ENCODE data around the gene GKN2. TPM values are rescaled to one million over a fixed set of nuclear protein-coding genes. Genes with fewer than 3 reads are reported as not detected.
"Not testable (repeated sequence)": the region's sequence is repeated elsewhere in the genome, so short reads cannot be mapped to it uniquely, and the experiment has no call there.

The GKN2 gene
- total and polyA plus RNA-seq, 2 donors: not detected

GRCh38 chr2:68908392-68908970 is 44.2 kb downstream of the GKN2 start:
- H3K36me3 ChIP-seq (ENCODE audit: insufficient read depth): no peaks in the 10 kb centered on the region
- DNase-seq (ENCODE audit: extremely low spot score): no peak
- no peak overlapping the region for H3K27ac ChIP-seq (ENCODE audit: low read depth)
- H3K4me1 ChIP-seq (ENCODE audit: insufficient read depth): no peaks in the 10 kb centered on the region
- 47% methylated on average over 5 of the region's 5 CpGs for WGBS
- no peak overlapping the region for H3K4me3 ChIP-seq (ENCODE audit: low read depth, low read length)

GRCh38 chr2:68907920-68908253 is 44.8 kb downstream of the GKN2 start:
- DNase-seq (ENCODE audit: extremely low spot score): no peak
- H3K36me3 ChIP-seq (ENCODE audit: insufficient read depth): no peaks in the 10 kb centered on the region
- no peak overlapping the region for H3K4me3 ChIP-seq (ENCODE audit: low read depth, low read length)
- no peak overlapping the region for H3K27ac ChIP-seq (ENCODE audit: low read depth)
- 81% methylated on average over 4 of the region's 4 CpGs for WGBS
- H3K4me1 ChIP-seq (ENCODE audit: insufficient read depth): no peaks in the 10 kb centered on the region

- DNase-seq (ENCODE audit: extremely low spot score): no peak
- no peaks in the 10 kb centered on the region for H3K36me3 ChIP-seq (ENCODE audit: insufficient read depth)
- H3K4me3 ChIP-seq (ENCODE audit: low read depth, low read length): no peak overlapping the region
- 94% methylated on average over 5 of the region's 5 CpGs for WGBS
- no peaks in the 10 kb centered on the region for H3K4me1 ChIP-seq (ENCODE audit: insufficient read depth)
- H3K27ac ChIP-seq (ENCODE audit: low read depth): no peak overlapping the region
Observed at GRCh38 chr2:68907232-68907919, 45.3 kb downstream of the GKN2 start.

- no peaks in the 10 kb centered on the region for H3K36me3 ChIP-seq (ENCODE audit: insufficient read depth)
- no peak for DNase-seq (ENCODE audit: extremely low spot score)
- H3K4me1 ChIP-seq (ENCODE audit: insufficient read depth): no peaks in the 10 kb centered on the region
- no peak overlapping the region for H3K4me3 ChIP-seq (ENCODE audit: low read depth, low read length)
- H3K27ac ChIP-seq (ENCODE audit: low read depth): no peak overlapping the region
- 91% methylated on average over 3 of the region's 3 CpGs for WGBS
Observed at GRCh38 chr2:68906716-68907115, 46.0 kb downstream of the GKN2 start.

GRCh38 chr2:68905116-68905515 is 47.6 kb downstream of the GKN2 start:
- no peak overlapping the region for H3K4me3 ChIP-seq (ENCODE audit: low read depth, low read length)
- no peak overlapping the region for H3K27ac ChIP-seq (ENCODE audit: low read depth)
- no peak for DNase-seq (ENCODE audit: extremely low spot score)
- H3K36me3 ChIP-seq (ENCODE audit: insufficient read depth): no peaks in the 10 kb centered on the region
- 77% methylated on average over 2 of the region's 2 CpGs for WGBS
- no peaks in the 10 kb centered on the region for H3K4me1 ChIP-seq (ENCODE audit: insufficient read depth)

- Histone ChIP-seq H3K27ac (ENCODE audit: low read depth) (no peak overlapping the region), H3K4me1 (ENCODE audit: insufficient read depth) (no peaks in the 10 kb centered on the region), H3K36me3 (ENCODE audit: insufficient read depth) (no peaks in the 10 kb centered on the region), H3K4me3 (ENCODE audit: low read depth, low read length) (no peak overlapping the region)
- 88% methylated on average over 1 of the region's 1 CpG for WGBS
- no peak for DNase-seq (ENCODE audit: extremely low spot score)
Observed at GRCh38 chr2:68901561-68901960, 51.1 kb downstream of the GKN2 start.

GRCh38 chr2:68901199-68901514 is 51.5 kb downstream of the GKN2 start:
- 80% methylated on average over 4 of the region's 4 CpGs for WGBS
- Histone ChIP-seq H3K4me3 (ENCODE audit: low read depth, low read length) (no peak overlapping the region), H3K4me1 (ENCODE audit: insufficient read depth) (no peaks in the 10 kb centered on the region), H3K27ac (ENCODE audit: low read depth) (no peak overlapping the region), H3K36me3 (ENCODE audit: insufficient read depth) (no peaks in the 10 kb centered on the region)
- no peak for DNase-seq (ENCODE audit: extremely low spot score)

GRCh38 chr2:68900496-68901198 is 52.0 kb downstream of the GKN2 start:
- H3K27ac ChIP-seq (ENCODE audit: low read depth): no peak overlapping the region
- H3K4me3 ChIP-seq (ENCODE audit: low read depth, low read length): no peak overlapping the region
- WGBS: 93% methylated on average over 5 of the region's 5 CpGs
- H3K4me1 ChIP-seq (ENCODE audit: insufficient read depth): no peaks in the 10 kb centered on the region
- H3K36me3 ChIP-seq (ENCODE audit: insufficient read depth): no peaks in the 10 kb centered on the region
- DNase-seq (ENCODE audit: extremely low spot score): no peak

GRCh38 chr2:68895981-68896380 is 56.7 kb downstream of the GKN2 start:
- not testable (repeated sequence) for H3K4me3 ChIP-seq (ENCODE audit: low read depth, low read length); H3K36me3 ChIP-seq (ENCODE audit: insufficient read depth); H3K27ac ChIP-seq (ENCODE audit: low read depth); DNase-seq (ENCODE audit: extremely low spot score); H3K4me1 ChIP-seq (ENCODE audit: insufficient read depth)
- WGBS: 96% methylated on average over 6 of the region's 6 CpGs

Other genes with a start within 250 kb of the GKN2 start
- gene ARHGAP25, start 218.1 kb downstream of the GKN2 start, total RNA-seq: 5.2 TPM
- 4.4 TPM for gene ARHGAP25, start 218.1 kb downstream of the GKN2 start, polyA plus RNA-seq
- gene BMP10, start 81.5 kb downstream of the GKN2 start, total RNA-seq: not detected
- gene BMP10, start 81.5 kb downstream of the GKN2 start, polyA plus RNA-seq: not detected
- not detected for gene GKN1, start 21.7 kb upstream of the GKN2 start, total RNA-seq
- 0.47 TPM for gene GKN1, start 21.7 kb upstream of the GKN2 start, polyA plus RNA-seq
- 138 TPM for gene ANTXR1, start 60.3 kb upstream of the GKN2 start, total RNA-seq
- 53.0 TPM for gene ANTXR1, start 60.3 kb upstream of the GKN2 start, polyA plus RNA-seq